Osteoblast (primary cell): ENCODE measurements around the gene NR1H4. TPM values are rescaled to one million over a fixed set of nuclear protein-coding genes. Genes with fewer than 3 reads are reported as not detected.

ENCODE experiments used
- DNase-seq: peaks from one replicate; pipeline ENCODE4 v3.0.0; 2011; ENCODE audit warnings: low spot score, mixed read lengths; ENCODE audit not compliant: insufficient read length; ENCODE audit errors: missing footprints
- H2AFZ ChIP-seq: 2 replicates; pipeline ENCODE4 v1.6.0; 2011; ENCODE audit warnings: mild to moderate bottlenecking, low read length
- H3K27ac ChIP-seq: 2 replicates; pipeline ENCODE4 v1.5.1; 2011; ENCODE audit warnings: mild to moderate bottlenecking, low read depth, low read length, moderate library complexity
- H3K27me3 ChIP-seq: 2 replicates; pipeline ENCODE4 v1.6.0; 2012; ENCODE audit warnings: mild to moderate bottlenecking, control low read depth, inconsistent platforms, low read length, moderate library complexity; ENCODE audit not compliant: insufficient read depth
- H3K36me3 ChIP-seq: 2 replicates; pipeline ENCODE4 v1.5.1; 2011; ENCODE audit warnings: mild to moderate bottlenecking, low read length, control low read depth, moderate library complexity; ENCODE audit not compliant: insufficient read depth
- H3K4me1 ChIP-seq: 2 replicates; pipeline ENCODE4 v1.5.1; 2011; ENCODE audit warnings: mild to moderate bottlenecking, low read length, control low read depth, moderate library complexity; ENCODE audit not compliant: insufficient read depth
- H3K4me2 ChIP-seq: 2 replicates; pipeline ENCODE4 v1.6.0; 2011; ENCODE audit warnings: mild to moderate bottlenecking, low read length; ENCODE audit not compliant: insufficient read depth
- H3K4me3 ChIP-seq: fragments of 200-600 bp; sonication (generic); 3 replicates; pipeline ENCODE4 v1.5.1; 2012; ENCODE audit warnings: mild to moderate bottlenecking, low read length, inconsistent platforms; ENCODE audit not compliant: insufficient read depth
- H3K79me2 ChIP-seq: 2 replicates; pipeline ENCODE4 v1.6.0; 2012; ENCODE audit warnings: mild to moderate bottlenecking, low read length, control low read depth, inconsistent platforms; ENCODE audit not compliant: insufficient read depth
- H3K9me3 ChIP-seq: 2 replicates; pipeline ENCODE4 v1.5.1; 2011; ENCODE audit warnings: low read depth, low read length, control low read depth
- H4K20me1 ChIP-seq: 2 replicates; pipeline ENCODE4 v1.6.0; 2012; ENCODE audit warnings: mild to moderate bottlenecking, low read length, control low read depth; ENCODE audit not compliant: insufficient read depth
- CTCF ChIP-seq: IDR thresholded peaks from 2 replicates; pipeline ENCODE4 v1.5.1; 2011; ENCODE audit warnings: mild to moderate bottlenecking, low read depth, low read length, moderate library complexity; ENCODE audit errors: extremely low read depth
- total RNA-seq: library from RNA; depleted of rRNA; stranded (reverse); fragments of >200 nt; gene quantifications from 2 replicates; pipeline ENCODE4 v1.2.3, GENCODE V29; 2012

NR1H4 gene
- total RNA-seq, 1 donor = not detected

GRCh38 chr12:100434177-100434576 lies 39.5 kb upstream of the NR1H4 start:
- no peaks in the 10 kb centered on the region for H3K9me3 ChIP-seq
- no peak overlapping the region for H2AFZ ChIP-seq
- H3K36me3 ChIP-seq = no peaks in the 10 kb centered on the region
- H3K27me3 ChIP-seq = no peaks in the 10 kb centered on the region
- no peaks in the 10 kb centered on the region for H4K20me1 ChIP-seq
- no peak overlapping the region for H3K27ac ChIP-seq
- H3K79me2 ChIP-seq = no peaks in the 10 kb centered on the region
- TF ChIP-seq CTCF = no peak
- H3K4me3 ChIP-seq = no peak overlapping the region
- no peaks in the 10 kb centered on the region for H3K4me1 ChIP-seq
- no peak overlapping the region for H3K4me2 ChIP-seq
- DNase-seq = no peak

GRCh38 chr12:100435957-100436356 lies 37.7 kb upstream of the NR1H4 start:
- H3K79me2 ChIP-seq = no peaks in the 10 kb centered on the region
- H2AFZ ChIP-seq = no peak overlapping the region
- no peak for TF ChIP-seq CTCF
- H3K4me1 ChIP-seq = no peaks in the 10 kb centered on the region
- H3K4me2 ChIP-seq = no peak overlapping the region
- DNase-seq = no peak
- no peaks in the 10 kb centered on the region for H3K9me3 ChIP-seq
- H3K4me3 ChIP-seq = no peak overlapping the region
- no peaks in the 10 kb centered on the region for H4K20me1 ChIP-seq
- no peak overlapping the region for H3K27ac ChIP-seq
- no peaks in the 10 kb centered on the region for H3K36me3 ChIP-seq
- no peaks in the 10 kb centered on the region for H3K27me3 ChIP-seq

GRCh38 chr12:100437038-100437841 lies 36.4 kb upstream of the NR1H4 start:
- H3K4me2 ChIP-seq = no peak overlapping the region
- no peak overlapping the region for H3K27ac ChIP-seq
- H3K4me1 ChIP-seq = no peaks in the 10 kb centered on the region
- no peak overlapping the region for H3K4me3 ChIP-seq
- H3K79me2 ChIP-seq = no peaks in the 10 kb centered on the region
- no peak for DNase-seq
- H3K36me3 ChIP-seq = no peaks in the 10 kb centered on the region
- TF ChIP-seq CTCF = no peak
- H2AFZ ChIP-seq = no peak overlapping the region
- H3K27me3 ChIP-seq = no peaks in the 10 kb centered on the region
- H4K20me1 ChIP-seq = no peaks in the 10 kb centered on the region
- H3K9me3 ChIP-seq = no peaks in the 10 kb centered on the region

GRCh38 chr12:100439797-100440196 lies 33.9 kb upstream of the NR1H4 start:
- TF ChIP-seq CTCF = no peak
- Histone ChIP-seq H3K4me1 (no peaks in the 10 kb centered on the region), H3K79me2 (no peaks in the 10 kb centered on the region), H3K4me2 (no peak overlapping the region), H3K36me3 (no peaks in the 10 kb centered on the region), H2AFZ (no peak overlapping the region), H4K20me1 (no peaks in the 10 kb centered on the region), H3K9me3 (no peaks in the 10 kb centered on the region), H3K27me3 (no peaks in the 10 kb centered on the region), H3K4me3 (no peak overlapping the region), H3K27ac (no peak overlapping the region)
- no peak for DNase-seq
